Left ventricle myocardium inferior (tissue), 1 donor: ENCODE results near the gene S100A9. TPM values are rescaled to one million over a fixed set of nuclear protein-coding genes. Genes with fewer than 3 reads are reported as not detected.

ENCODE experiments used
- DNase-seq: peaks from one replicate; pipeline ENCODE4 v3.0.0-alpha.2; 2020
- H3K27ac ChIP-seq: fragments of 200-600 bp; replicated peaks from 2 replicates; pipeline ENCODE4 v1.8.0; 2021
- H3K27me3 ChIP-seq: fragments of 200-600 bp; 2 replicates; pipeline ENCODE4 v1.8.0; 2021; ENCODE audit warnings: low read depth
- H3K36me3 ChIP-seq: fragments of 200-600 bp; 2 replicates; pipeline ENCODE4 v1.8.0; 2021
- H3K4me1 ChIP-seq: fragments of 200-600 bp; 2 replicates; pipeline ENCODE4 v1.8.0; 2021
- H3K4me3 ChIP-seq: fragments of 200-600 bp; 2 replicates; pipeline ENCODE4 v1.8.0; 2021; ENCODE audit warnings: mild to moderate bottlenecking, moderate library complexity
- H3K9me3 ChIP-seq: fragments of 200-600 bp; replicated peaks from 2 replicates; pipeline ENCODE4 v1.8.0; 2021
- intact Hi-C: fragments of 100-400 bp; cut with micrococcal nuclease; formaldehyde crosslinking; loops from one replicate; pipeline ENCODE4 v1.11.0; 2022
- total RNA-seq: library from RNA; stranded (reverse); fragmentation: NEBNext Ultra II Directional; extraction: Animal tissue kit (Norgen Biotek cat#: 25700); gene quantifications from one replicate; pipeline ENCODE4 v1.2.1, GENCODE V29; 2021
- TF ChIP-seq, protein P1 (sequence below): fragments of 200-600 bp; IDR thresholded peaks from 2 replicates; pipeline ENCODE4 v1.8.0; 2021; ENCODE audit warnings: antibody characterized with exemption, mild to moderate bottlenecking, borderline replicate concordance
- donor health status: DM: no; HTN: yes; CAD: no; lungs with severe emphysema.

S100A9 gene
- total RNA-seq, 1 donor from 2014 or later, result 62.2 TPM

DNA sequence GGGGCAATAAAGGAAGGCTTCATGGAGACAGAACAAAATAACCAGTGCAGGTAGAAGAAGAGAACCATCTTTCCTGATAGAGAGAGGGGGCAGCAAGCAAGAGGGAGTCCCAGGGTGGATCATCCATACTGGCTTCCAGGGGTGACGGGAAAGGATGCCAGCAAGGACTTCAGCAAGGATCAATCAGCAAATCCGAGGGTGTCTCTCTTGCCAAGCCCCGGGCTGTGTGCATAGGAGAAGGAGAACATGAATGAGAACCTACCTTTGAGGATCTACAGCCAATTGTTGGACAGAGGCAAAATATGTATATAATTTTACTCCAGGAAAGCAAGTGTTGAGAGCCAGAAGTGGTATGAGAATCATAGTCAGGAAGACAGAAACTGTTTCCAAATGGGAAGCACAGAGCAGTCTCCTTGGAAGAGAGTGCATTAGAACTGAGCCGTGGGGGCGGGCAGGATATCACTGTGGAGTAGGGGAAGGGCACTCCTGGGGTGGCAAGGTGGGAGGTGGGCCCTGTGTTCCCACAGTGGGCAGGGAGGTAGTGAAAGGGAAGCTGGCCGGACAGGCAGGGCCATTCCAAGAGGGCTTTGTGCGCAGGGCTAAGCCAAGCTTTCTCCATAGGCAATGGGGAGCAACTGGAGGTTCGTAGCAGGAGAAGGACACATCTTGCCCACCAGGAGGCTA lies 1.1 kb upstream of the S100A9 start:
- peaks cover 16% of the 10 kb centered on the region for H3K27me3 ChIP-seq
- H3K27ac ChIP-seq, result no peak overlapping the region

DNA sequence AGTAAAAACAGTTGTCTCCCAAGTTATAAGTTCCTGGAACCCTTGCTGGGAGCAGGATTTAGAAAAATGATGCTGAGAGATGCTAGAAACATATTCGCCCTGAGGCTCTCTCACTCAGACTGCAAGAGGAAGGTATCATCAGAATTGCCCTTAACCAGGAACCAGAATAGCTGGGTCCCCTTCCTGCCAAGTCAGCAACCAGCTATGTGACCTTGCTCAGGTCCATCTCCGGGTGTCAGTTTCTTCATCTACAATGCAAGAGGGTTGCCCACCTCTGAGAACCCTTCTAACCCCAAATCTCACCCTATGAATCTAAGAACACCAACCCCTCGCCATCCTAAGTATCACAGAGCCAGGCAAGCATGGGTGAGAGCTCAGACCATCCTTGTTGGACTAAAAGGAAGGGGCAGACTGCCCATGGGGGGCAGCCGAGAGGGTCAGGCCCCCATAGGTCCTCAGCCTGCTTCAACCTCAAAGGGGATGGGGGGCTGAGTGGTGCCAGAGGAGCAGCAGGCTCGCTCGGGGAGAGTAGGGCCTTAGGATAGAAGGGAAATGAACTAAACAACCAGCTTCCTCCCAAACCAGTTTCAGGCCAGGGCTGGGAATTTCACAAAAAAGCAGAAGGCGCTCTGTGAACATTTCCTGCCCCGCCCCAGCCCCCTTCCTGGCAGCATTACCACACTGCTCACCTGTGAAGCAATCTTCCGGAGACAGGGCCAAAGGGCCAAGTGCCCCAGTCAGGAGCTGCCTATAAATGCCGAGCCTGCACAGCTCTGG lies 390 bp upstream of the S100A9 start:
- DNase-seq, result peak; percentile 65
- Histone ChIP-seq H3K4me1 (peaks cover 17% of the 10 kb centered on the region), H3K9me3 (no peaks in the 10 kb centered on the region), H3K4me3 (no peak overlapping the region), H3K36me3 (no peaks in the 10 kb centered on the region), H3K27me3 (peaks cover 9% of the 10 kb centered on the region), H3K27ac (peak overlapping the region; percentile 27)
- intact Hi-C loops, result no loop called here
- TF ChIP-seq, protein P1, sequence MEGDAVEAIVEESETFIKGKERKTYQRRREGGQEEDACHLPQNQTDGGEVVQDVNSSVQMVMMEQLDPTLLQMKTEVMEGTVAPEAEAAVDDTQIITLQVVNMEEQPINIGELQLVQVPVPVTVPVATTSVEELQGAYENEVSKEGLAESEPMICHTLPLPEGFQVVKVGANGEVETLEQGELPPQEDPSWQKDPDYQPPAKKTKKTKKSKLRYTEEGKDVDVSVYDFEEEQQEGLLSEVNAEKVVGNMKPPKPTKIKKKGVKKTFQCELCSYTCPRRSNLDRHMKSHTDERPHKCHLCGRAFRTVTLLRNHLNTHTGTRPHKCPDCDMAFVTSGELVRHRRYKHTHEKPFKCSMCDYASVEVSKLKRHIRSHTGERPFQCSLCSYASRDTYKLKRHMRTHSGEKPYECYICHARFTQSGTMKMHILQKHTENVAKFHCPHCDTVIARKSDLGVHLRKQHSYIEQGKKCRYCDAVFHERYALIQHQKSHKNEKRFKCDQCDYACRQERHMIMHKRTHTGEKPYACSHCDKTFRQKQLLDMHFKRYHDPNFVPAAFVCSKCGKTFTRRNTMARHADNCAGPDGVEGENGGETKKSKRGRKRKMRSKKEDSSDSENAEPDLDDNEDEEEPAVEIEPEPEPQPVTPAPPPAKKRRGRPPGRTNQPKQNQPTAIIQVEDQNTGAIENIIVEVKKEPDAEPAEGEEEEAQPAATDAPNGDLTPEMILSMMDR, result no peak

More for the DNA sequence above, 1.1 kb upstream of the S100A9 start:
- Histone ChIP-seq H3K9me3 (no peaks in the 10 kb centered on the region), H3K4me1 (peaks cover 17% of the 10 kb centered on the region), H3K4me3 (no peak overlapping the region), H3K36me3 (no peaks in the 10 kb centered on the region)
- TF ChIP-seq, protein P1, result no peak
- intact Hi-C loops, result no loop called here
- DNase-seq, result no peak

DNA sequence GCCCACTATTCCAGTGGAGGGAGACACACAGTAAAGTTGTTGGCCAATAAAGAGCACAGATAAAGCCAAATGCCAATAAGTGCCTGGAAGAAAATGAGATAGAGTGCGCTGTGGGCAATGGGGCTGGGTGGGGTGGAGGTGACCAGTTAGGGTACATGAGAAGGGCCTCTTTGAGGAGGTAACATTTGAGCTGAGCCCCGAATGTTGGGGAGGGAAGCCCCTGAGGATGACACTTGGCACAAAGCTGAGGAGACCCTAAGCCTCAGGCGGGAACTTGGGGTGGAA lies 979 bp downstream of the S100A9 start:
- H3K4me1 ChIP-seq, result peaks cover 17% of the 10 kb centered on the region
- peak overlapping the region; percentile 30 for H3K4me3 ChIP-seq

DNA sequence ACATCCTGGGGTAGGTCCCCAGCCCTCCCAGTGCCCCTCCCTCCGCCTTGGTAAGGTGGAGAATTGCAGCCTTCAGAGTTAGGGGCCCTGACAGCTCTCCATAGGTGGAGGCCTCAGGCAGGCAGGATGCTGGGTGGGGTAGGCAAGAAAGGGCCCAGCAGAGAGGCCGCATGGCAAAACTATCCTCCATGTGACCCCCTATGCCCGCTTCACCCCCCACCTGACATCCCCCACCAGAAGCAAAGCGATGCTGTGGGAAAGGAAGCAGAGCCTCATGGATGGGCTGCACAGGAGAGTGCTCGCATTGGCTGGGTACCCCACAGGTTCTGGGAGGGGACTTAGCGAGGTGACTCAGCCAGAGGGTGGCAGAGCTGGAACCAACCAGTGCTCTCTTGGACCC lies 1.6 kb downstream of the S100A9 start:
- H3K27ac ChIP-seq, result no peak overlapping the region
- no peak for DNase-seq
- TF ChIP-seq, protein P1, result no peak
- no peaks in the 10 kb centered on the region for H3K27me3 ChIP-seq
- H3K4me3 ChIP-seq, result peak overlapping the region; percentile 30
- peaks cover 17% of the 10 kb centered on the region for H3K4me1 ChIP-seq
- H3K9me3 ChIP-seq, result no peaks in the 10 kb centered on the region
- intact Hi-C loops, result no loop called here
- no peaks in the 10 kb centered on the region for H3K36me3 ChIP-seq

More for the DNA sequence above, 979 bp downstream of the S100A9 start:
- Histone ChIP-seq H3K36me3 (no peaks in the 10 kb centered on the region), H3K27me3 (peaks cover under 1% of the 10 kb centered on the region), H3K9me3 (no peaks in the 10 kb centered on the region), H3K27ac (peak overlapping the region; percentile 27)
- intact Hi-C loops, result no loop called here
- TF ChIP-seq, protein P1, result no peak
- DNase-seq, result no peak

DNA sequence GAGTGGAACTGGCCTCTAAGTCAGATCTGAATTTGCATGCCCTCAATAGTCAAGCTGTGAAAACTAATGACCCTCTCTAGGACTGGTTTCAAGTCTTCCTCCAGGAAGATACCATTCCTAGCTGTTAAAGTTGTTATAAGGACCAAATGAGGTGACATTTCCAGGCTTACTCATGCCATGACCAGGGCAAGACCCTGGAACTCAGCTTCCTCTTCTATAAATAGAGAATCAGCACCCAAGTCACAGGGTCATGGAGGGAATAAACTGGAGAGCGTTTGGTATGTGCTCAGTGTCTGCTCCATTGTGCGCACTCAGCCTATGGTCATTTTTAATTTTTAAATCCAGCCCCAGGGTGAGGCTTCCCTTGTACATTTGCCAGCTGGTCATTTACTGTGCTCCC lies 2.5 kb downstream of the S100A9 start:
- TF ChIP-seq, protein P1, result no peak
- H3K4me1 ChIP-seq, result peaks cover 17% of the 10 kb centered on the region
- H3K4me3 ChIP-seq, result no peak overlapping the region
- H3K27me3 ChIP-seq, result peaks cover 9% of the 10 kb centered on the region
- no peak for DNase-seq
- intact Hi-C loops, result no loop called here
- H3K27ac ChIP-seq, result no peak overlapping the region
- H3K9me3 ChIP-seq, result no peaks in the 10 kb centered on the region
- no peaks in the 10 kb centered on the region for H3K36me3 ChIP-seq
